GM19397 (cell line): Measurements from ENCODE around the gene POLG.
A peak's percentile ranks its signal among the peaks of the same experiment; 100 is the strongest.

Source experiments
- ATAC-seq: cut with Tn5 transposase; IDR thresholded peaks from one replicate; pipeline ENCODE4 v1.9.1; 2021; ENCODE audit warnings: mild to moderate bottlenecking, moderate library complexity; ENCODE audit not compliant: unreplicated experiment

The POLG gene

GRCh38 chr15:89370120-89370977 is 35.7 kb upstream of the POLG start:
- no peak for ATAC-seq

GRCh38 chr15:89369341-89369947 is 34.8 kb upstream of the POLG start:
- ATAC-seq = no peak

DNA sequence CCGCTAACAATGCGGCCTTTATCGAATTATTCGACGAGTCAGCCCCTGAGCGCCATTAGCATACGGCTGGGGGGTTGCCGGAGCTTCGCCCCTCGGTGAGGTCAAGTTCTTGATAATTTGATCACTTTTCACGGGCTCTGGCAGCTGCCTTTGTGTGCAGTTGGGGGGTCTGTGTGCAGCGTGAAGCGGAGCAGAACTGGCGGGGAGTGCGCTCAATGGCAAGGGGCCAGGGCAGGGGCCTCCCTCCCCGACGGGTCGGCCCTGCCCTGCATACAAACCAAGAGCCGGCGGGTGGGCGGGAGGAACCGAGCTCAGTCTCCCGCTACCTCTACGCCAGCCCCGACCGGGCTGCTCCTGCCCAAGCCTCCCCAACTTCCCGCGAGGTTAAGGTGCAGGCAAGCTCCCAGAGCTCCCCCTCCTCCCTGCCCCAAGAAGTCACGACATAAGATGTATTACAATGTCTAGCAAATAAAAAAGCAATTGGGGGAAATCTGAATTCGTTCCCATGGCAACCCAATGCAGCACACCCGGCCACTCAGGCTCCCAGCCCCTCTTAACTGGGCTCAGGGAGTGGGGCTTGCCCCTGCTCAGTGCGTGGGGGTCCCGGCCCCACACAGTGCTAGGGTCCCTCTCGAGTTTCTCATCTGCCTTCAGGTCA is 34.1 kb upstream of the POLG start:
- ATAC-seq = no peak

- ATAC-seq = no peak
Measured at GRCh38 chr15:89367485-89368451, 33.1 kb upstream of the POLG start.

DNA sequence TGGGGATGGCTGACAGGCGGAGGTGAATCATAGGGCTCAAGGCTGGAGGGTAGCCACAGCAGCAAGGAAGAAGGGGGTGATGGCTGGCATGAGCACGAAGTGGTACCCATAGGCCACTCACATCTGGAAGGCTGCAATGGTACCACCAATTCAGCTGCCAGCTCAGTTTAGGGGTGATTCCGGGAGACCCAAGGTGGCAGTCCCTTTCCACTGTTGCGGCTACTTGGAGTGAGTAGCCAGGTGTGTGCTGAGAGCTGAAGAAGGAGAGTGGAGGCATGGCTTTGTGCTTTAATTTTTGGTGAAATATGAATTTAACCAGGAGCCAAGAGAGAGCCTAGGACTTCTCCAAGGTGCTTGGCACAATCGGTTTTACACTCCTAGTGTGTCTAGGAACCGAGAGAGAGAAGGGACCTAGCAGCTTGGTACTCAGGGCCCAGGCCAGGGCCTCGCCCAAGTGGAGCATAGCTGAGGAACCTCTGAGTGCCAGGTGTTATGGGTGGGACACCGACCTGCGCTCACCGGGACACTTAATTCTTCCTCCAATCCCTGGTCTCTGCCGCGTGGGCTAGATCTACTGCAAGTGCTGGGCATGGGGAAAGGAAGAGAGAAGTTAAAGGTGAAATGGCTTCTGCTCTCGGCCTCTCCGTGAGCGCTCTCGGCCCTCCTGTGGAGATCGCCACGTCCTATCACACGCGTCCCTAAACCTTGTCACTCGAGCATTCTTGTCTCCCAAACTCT is 32.2 kb upstream of the POLG start:
- no peak for ATAC-seq

GRCh38 chr15:89365462-89366065 is 30.9 kb upstream of the POLG start:
- ATAC-seq = no peak

- no peak for ATAC-seq
Measured at GRCh38 chr15:89364741-89365450, 30.3 kb upstream of the POLG start.

DNA sequence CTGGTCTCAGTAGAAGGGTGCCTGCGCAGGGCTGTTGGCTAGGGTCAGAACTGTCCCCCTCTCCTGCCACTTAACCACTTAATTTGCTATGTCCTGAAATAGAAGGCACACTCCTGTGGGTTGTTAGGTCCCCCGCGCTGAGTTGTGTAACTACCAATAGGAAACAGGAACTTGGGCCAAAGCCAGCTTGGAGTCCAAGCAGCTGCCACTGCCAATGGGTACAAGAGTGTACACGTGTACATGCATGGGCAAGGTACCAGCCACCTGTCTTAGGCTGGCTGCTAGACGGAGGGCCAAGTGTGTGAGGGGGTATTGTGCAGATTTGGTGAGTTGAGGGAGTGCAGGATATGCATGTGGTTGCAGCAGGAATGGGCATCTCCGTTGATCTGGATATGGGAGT is 29.7 kb upstream of the POLG start:
- no peak for ATAC-seq

DNA sequence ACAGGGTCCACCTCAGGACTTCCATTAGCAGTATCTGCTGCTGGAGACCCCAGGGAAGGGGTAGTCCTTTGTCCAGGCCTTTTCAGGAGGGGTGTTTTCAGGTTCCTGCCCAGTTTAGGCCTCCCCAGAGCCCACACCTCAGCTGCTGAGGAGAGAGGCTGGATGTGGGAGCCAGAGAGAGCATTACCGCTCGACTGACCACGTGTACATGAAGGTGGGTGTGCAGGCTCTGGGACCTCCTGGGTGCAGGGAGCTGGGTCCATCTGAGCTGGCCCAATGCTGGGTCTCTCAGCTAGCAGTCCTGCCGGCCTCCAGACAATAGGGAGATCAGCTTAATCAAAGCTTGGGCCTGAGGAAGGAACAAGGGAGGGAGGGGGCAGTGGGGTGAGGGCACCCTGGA is 29.1 kb upstream of the POLG start:
- no peak for ATAC-seq

DNA sequence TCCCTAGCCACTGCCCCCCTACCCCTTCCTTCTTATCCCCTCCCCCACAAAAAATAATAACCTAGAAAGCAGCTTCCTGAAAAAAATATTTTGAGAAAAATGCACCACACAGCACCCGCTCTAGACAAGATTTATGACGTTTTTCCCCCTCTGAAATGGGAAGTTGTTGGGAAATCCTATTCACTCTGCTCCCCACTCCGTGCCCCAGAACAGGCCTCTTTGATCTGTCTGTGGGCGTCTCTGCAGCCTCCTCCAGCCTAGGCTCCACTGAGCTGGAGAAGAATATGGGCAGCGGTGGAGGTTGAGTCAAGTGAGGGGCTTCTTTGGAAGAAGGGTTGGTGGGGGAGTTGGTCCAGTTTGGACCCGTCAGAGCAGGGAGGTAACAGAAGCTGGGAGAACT is 28.5 kb upstream of the POLG start:
- no peak for ATAC-seq

GRCh38 chr15:89362203-89363101 is 27.8 kb upstream of the POLG start:
- ATAC-seq = no peak

DNA sequence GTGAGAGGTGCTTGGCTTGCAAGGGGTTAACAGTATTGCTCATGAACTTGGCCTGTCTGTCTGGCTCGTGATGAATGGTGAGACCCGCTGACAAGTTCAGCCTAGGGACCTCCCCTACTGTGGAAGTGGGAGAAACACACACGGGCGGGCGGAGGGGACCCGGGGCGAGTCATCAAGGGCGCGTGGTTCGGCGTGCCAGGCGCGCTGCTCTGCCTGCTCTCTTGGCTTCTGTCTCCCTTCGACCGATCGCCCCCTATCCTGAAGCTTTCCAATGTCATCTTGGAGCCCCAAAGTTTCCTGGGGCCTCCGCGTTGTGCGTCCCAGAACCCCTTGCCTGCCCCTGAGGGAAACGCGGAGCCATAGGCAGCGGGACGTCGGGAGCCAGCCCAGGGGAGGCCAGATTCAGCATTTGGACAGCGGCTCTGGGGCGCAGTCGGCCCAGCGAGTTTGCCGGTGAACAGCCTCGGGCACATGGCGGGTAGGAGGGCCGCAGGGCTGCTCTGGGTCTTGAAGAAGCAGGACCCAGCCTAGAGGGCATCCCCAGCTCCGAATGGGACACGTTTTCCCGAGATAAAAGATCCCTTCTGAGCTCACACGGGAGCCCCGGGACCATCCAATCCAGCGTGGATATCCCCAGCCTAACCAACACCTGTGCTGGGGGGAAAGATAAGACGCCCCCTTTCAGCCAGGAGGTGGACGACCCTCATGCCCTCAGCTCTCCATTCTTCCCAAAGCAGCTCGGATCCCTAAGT is 27.0 kb upstream of the POLG start:
- ATAC-seq = no peak

GRCh38 chr15:89360294-89360971 is 25.8 kb upstream of the POLG start:
- no peak for ATAC-seq

- no peak for ATAC-seq
Measured at GRCh38 chr15:89359471-89360293, 25.1 kb upstream of the POLG start.

DNA sequence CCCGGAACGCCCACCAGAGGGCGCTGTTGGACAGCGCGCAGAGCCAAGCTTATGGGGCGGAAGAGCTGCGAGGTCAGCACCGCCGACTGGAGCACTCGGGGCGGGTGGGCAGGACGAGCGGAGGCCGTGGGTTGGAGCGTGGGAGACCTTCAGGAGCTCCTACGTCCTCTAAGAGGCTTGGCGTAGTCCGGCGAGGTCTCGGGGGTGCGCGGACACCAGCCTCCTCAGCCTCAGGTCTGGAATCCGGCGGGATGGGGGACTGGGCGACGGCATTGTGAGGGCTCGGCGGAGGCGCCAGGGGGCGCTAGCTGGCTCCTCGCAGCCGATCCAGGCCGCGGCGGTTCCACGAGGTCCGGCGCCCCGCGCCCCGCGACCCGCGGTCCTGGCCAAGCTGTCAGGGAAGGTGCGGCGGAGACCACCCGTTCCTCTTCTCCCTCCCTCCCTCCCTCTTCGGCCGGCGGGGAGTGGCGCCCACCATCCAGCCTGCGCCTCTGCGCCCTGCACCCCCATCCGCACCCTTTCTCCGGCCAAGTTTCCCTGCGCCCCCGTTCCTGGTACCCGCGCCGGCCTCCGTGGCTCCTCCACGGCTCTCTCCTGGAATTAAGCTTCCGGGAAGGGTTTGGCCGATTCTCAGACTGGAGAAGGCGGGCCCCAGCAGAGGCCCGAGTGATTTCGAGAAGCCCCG is 24.3 kb upstream of the POLG start:
- ATAC-seq = peak; percentile 85

DNA sequence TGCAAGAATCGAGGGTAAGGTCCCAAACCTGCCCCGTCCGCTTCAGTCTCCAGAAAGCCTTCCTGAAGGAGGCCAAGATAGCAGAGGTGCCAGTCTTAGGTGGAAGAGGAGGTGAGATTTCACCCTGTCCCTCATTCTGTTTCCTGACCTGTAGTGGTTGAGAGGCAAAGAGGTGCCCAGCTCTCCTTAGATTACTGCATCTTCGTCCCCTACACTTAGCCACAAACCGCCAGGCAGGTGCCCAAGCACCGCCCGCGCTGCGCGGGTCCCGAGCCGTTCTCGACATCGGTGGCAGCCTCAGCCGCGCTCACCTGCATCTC is 23.8 kb upstream of the POLG start:
- peak; percentile 9 for ATAC-seq
